ENCODE results near the gene FAAP20.

The FAAP20 gene

GRCh38 chr1:2176615-2177014 lies 18.0 kb downstream of the FAAP20 start:
- no peak for DNase-seq

GRCh38 chr1:2175681-2176454 lies 18.7 kb downstream of the FAAP20 start:
- DNase-seq: no peak

- DNase-seq: no peak
These were observed 19.5 kb downstream of the FAAP20 start for GRCh38 chr1:2175055-2175414.

DNA sequence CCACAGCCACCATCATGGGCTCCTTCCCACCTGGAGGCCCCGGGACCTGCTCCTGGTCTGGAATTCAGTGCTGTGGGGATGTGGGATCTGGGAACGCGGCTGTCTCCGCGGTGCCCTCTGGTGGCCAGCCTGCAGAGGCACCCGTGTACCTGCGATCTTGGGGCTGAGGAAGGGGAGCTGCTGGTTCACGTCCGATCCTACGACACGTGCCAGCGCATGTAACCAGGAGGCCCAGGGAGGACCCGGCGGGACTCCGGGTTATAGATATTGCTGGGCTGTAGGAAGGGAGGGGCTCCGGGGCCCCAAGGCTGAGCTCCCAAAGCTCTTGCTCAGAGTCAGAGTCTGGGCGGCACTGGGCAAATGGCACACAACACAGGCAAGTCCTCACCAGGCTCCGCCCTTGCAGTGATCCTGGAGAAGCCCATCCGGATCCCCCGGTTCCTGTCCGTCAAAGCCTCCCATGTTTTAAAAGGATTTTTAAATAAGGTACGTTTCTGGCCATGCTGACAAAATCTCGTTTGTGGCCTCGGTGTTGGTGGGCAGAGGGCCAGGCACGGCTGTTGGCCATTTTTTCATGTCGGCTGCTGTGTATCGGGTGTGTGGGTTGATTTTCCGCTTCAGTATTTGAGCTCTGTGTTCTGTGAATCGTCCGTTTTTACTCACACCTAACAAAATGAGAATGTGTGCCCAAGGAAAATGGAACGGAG lies 20.1 kb downstream of the FAAP20 start:
- DNase-seq: peak; percentile 63 to 82

DNA sequence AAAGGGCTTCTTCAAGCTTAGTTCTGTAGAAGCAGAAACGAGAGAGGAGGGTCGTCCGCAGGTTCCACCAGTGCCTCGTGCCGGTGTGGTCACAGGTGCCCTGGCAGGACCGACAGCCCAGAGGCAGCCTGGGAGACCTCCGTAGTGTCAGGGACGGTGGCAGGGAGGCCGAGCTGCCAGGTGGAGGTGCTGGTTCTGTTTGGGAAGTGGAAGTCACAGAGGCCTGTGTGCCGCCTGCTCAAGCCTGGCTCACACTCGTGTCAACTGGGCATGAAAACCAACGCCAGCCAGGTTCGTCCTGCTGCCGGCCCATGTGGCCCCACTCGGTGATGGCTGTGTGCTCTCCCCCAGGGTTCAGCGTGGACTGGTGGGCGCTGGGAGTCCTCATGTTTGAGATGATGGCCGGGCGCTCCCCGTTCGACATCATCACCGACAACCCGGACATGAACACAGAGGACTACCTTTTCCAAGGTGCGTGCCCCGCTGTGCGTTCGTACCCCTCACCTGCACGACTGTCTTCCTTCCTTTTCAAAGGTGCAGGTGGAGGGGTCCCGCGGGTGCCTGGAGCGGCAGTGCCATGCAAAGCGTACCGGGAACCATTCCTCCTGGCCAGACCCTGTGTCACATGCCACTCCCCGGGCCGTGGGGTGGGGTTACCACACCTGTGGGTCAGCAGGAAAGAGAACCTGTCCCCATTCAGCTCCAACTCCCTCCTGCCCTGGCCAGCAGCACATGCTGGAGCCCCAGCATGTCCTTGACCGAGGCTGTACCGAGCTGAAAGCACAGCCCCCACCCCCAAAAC lies 20.8 kb downstream of the FAAP20 start:
- no peak for DNase-seq

DNA sequence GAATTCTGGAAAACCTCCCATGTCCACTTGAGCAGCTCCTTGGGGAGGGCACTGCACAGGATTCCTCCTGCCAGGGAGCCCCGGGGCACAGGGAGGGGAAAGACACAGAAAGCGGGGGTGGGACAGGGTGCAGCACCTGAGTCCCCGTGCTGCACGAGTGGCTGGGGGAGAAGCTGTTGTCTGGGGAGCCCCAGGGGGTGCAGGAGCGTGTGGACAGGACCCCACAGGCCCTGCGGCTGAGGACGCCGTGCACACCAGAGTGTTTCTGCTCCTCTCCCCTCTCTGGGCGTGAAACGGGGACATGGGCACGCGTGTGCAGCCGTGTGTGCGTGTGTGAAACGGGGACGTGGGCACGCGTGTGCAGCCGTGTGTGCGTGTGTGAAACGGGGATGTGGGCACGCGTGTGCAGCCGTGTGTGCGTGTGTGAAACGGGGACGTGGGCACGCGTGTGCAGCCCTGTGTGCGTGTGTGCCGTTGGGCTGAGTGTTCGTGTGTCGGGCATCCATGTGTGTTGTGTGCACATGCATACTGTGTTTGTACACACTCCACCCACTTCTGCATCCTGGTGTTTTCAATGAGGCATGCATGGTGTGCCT lies 21.9 kb downstream of the FAAP20 start:
- DNase-seq: no peak

- DNase-seq: no peak
These were observed 22.6 kb downstream of the FAAP20 start for GRCh38 chr1:2172012-2172411.

- no peak for DNase-seq
These were observed 24.4 kb downstream of the FAAP20 start for GRCh38 chr1:2170211-2170610.

- DNase-seq: no peak
These were observed 25.3 kb downstream of the FAAP20 start for GRCh38 chr1:2169200-2169836.

GRCh38 chr1:2168535-2168934 lies 26.0 kb downstream of the FAAP20 start:
- DNase-seq: no peak

GRCh38 chr1:2168090-2168489 lies 26.5 kb downstream of the FAAP20 start:
- no peak for DNase-seq

DNA sequence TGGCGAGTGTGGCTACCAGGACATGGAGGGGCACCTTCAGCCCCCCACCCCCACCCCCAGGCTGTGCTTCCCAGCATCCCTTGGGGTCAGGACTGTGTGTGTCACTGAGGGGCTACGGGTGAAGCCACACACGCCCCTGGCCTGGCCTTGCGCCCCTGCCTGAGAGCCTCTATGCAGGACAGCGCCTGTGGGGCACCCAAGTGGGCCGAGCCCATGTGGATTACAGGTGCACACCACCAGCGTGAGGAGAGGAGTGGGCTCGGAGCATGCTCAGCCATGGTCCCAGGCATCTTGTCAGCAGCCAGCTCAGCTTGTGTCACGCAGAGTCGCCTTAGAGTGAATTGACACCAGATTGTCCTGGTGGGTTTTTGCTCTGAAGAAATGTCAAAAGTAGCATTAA lies 27.9 kb downstream of the FAAP20 start:
- DNase-seq: no peak

DNA sequence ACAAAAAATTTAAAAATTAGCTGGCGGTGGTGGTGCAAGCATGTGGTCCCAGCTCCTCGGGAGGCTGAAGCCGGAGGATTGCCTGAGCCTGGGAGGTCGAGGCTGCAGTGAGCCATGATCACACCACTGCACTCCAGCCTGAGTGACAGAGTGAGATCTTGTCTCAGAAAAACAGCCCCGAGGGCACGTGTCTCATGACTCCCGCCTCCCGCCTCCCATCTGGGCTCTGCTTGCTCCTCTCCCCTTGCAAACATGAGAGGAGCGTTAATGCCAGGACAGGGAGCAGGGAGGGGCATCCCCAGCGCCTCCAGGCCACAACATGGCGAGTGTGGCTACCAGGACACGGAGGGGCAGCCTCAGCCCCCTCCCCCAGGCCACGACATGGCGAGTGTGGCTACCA lies 28.3 kb downstream of the FAAP20 start:
- DNase-seq: no peak

- DNase-seq: no peak
These were observed 28.9 kb downstream of the FAAP20 start for GRCh38 chr1:2165646-2166045.

DNA sequence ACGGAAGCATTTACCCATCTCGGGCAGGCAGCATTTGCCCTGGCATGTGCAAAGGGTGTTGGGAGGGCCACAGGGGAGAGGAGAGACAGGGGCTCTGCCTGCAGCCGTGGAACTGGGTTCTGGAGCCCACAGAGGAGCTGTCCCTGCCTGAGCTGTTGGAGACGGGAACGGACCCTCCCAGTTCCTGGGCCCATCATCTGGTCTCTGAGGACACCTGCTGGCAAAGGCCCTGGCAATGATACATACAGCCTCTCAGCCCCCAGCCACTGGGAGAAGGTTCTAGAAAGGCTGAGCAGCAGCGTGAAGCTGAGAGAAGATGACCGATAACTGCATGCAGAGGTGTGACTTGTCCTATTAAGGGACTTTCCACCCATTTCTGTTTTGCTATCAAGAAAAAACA lies 31.4 kb downstream of the FAAP20 start:
- DNase-seq: no peak

DNA sequence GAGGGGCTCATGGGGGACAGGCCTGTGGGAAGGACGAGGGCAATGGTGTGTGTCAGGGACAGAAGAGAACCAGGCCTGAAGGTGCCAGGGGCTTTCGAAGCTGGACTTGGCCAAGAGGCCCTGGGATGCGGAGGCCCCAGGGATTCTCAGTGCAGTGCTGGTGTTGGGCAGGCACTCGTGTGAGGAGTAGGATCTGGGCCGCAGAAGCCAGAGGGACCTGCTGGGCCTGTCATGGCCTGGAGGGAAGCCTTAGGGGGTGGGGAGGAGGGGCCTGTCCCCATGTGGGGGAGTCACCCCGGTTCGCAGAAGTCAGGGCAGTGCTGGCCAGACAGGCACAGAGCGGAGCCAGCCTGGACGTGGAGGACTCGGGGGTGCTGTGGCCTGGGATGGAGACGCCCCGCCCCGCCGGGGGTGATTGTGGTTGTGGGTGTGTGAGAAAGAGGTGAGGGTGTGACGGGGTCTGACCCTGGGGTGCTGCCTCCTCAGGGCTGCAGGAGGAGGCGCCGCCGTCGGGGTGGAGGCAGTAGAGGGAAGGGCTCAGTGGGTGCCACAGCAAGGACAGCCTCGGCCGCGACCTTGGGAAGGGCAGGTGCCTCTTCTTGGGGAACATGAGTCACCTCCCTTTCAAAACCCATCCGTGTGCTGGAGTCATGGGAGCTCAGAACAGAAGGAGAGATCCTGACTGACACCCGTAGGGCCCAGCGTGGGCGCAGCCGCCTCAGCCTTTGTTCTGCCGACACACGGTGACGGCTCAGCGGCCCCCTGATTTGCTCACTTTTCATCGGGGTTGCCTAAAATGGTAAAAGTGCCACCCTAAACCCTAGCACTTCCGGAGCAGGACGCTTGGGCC lies 33.9 kb downstream of the FAAP20 start:
- no peak for DNase-seq

DNA sequence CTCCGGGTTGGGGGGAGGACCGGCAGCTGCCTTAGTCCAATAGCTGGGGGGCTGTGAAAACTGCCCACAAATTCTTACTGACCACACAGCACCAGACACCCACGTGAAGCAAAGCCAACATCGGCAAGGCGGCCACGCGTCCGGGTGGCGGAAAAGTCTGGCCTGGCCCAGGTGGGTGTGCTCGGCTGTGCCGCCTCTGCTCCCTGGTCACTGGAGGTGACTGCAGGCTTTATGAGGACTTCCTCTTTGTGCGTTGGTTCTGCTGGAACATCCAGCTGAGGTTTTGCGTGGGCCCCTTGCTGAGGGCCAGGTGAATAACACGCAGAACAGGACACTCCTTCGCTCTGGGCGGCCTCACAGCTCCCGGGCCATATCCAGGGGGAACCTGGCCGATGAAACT lies 35.4 kb downstream of the FAAP20 start:
- DNase-seq: no peak

DNA sequence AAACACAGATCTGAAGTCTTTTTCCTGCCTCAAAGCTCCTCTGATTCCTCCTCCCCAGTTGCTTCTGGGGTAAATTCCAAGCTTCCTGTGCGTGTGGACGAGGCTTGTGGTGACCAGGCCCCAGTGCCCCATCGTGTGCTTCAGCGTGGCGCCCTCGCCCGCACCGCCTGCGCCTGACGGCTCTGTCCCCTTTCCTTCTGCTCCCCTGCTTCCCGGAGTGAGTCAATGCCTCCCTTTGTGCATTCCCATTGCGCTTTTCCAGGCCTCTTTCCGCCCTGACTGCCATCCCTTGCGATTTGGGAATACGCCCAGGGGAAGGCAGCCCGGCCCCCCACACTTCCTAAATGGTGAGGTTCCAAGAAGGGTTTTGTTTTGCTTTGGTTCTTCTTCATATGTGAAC lies 36.3 kb downstream of the FAAP20 start:
- DNase-seq: no peak

DNA sequence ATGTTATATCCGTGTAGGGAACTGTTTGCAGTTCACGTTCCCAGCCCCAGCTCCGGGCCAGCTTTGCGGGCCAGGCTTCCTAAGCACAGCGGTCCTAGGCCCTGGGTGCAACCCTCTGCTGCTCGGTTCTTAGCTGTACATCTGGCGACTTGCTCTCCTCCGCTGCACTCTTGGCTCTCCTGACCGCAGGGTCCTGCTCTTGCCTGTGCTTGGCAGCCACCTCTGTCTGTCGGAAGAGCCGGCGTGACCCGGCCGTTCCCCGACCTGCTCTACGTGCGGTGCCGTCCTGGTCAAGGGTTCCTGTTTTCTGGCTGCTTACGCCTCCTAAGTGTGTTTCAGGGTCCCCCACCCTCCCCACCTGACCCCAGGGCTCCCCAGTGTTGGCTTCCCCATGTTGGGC lies 36.7 kb downstream of the FAAP20 start:
- no peak for DNase-seq

DNA sequence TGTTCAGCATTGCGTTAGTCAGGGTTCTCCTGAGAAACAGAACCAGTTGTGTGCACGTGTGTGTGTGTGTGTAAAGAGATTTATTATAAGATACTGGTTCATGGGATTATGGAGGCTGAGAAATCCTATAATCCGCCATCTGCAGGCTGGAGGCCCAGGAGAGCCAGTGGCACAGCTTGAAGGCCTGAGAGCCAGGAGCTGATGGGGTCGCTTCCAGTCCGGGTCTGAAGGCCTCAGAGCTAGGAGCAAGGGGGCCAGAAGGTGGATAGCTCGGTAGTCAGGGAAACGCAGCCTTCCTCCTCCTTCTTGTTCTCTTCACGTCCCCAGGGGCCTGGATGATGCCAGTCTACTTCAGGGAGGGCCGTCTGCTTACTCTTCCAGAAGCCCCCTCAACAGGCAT lies 37.7 kb downstream of the FAAP20 start:
- DNase-seq: no peak

DNA sequence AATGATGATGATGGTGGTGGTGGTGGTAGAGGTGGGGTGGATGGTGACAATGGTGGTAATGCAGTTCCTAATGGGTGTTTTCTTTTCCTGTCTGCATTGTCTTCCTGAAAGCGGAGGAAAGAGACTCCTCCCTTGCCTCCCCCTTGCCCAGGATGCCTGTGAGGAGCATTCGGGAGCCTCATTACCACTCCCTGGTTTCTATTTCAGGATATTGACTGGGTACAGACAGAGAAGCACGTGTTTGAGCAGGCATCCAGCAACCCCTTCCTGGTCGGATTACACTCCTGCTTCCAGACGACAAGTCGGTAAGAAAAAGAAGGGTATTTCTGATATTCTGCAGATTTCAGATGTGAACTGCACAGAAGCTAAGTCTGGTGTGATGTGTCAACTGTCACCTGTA lies 38.8 kb downstream of the FAAP20 start:
- no peak for DNase-seq

DNA sequence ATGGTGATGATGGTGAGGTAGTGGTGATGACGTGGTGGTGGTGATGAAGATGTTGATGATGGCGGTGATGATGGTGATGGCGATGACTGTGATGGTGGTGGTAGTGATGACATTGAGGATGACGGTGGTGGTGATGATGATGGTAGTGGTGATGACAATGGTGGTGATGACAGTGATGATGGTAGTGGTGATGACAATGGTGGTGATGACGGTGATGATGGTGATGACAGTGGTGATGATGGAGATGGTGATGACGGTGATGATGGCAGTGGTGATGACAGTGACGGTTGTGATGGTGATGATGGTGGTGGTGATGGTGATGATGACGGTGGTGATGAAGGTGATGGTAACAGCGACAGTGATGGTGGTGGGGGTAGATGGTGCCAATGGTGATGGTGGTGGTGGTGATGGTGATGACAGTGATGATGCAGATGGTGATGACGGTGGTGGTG lies 39.4 kb downstream of the FAAP20 start:
- DNase-seq: no peak
